Adrenal gland (tissue), 12 donors: ENCODE results near the gene NOVA2. TPM values are rescaled to one million over a fixed set of nuclear protein-coding genes. Genes with fewer than 3 reads are reported as not detected.

Experiments used
- DNase-seq, 7 donors: peaks; one replicate each; pipeline ENCODE4 v3.0.0-alpha.2; 2019 to 2020
- H3K27ac ChIP-seq, 5 donors: fragments of 200-600 bp; sonication (generic) in 4 of 5; 1 replicate in 3 of 5; 2 replicates in 2 of 5; pipeline versions ENCODE4 v1.5.1 to v1.8.0; 2016 to 2020; ENCODE audit warnings: mild to moderate bottlenecking in 1 of 5
- H3K27me3 ChIP-seq: fragments of 200-600 bp; 2 replicates; pipeline ENCODE4 v1.8.0; 2021
- H3K36me3 ChIP-seq, 2 donors: fragments of 200-600 bp; replicated peaks in 1 of 2; 1 replicate in 1 of 2; 2 replicates in 1 of 2; pipeline versions ENCODE4 v1.5.1 to v1.8.0; 2018 to 2022
- H3K4me1 ChIP-seq, 2 donors: fragments of 200-600 bp; replicated peaks in 1 of 2; 1 replicate in 1 of 2; 2 replicates in 1 of 2; pipeline versions ENCODE4 v1.5.1 to v1.8.0; 2018 to 2021
- H3K4me3 ChIP-seq, 4 donors: fragments of 200-600 bp; sonication (generic) in 3 of 4; one replicate each; pipeline ENCODE4 v1.5.1; 2016 to 2018
- H3K9me3 ChIP-seq, 3 donors: fragments of 200-600 bp; sonication (generic) in 1 of 3; replicated peaks in 1 of 3; 1 replicate in 2 of 3; 2 replicates in 1 of 3; pipeline versions ENCODE4 v1.5.1 to v1.8.0; 2016 to 2021
- POLR2A ChIP-seq, 2 donors: fragments of 450-650 bp; IDR thresholded peaks; one replicate each; pipeline ENCODE4 v1.6.1; 2017; ENCODE audit warnings: antibody characterized with exemption in 2 of 2, mild to moderate bottlenecking in 2 of 2, moderate library complexity in 1 of 2
- WGBS, 4 donors: extraction: QIAGEN DNeasy Blood & Tissue Kit in 2 of 4; methylation state at CpG; one replicate each; pipeline versions ENCODE4 v1.1.5 to v1.1.7; 2013 to 2017; 5-methylcytosine and 5-hydroxymethylcytosine counted together
- intact Hi-C, 2 donors: fragments of 100-400 bp; cut with DNase I; formaldehyde crosslinking; loops; one replicate each; pipeline versions ENCODE4 v1.14.1 to v1.15.0; 2022 to 2023
- polyA plus RNA-seq, 3 donors: library from polyadenylated mRNA; stranded (reverse); fragments of 200-250 nt in 2 of 3; fragments of 350-450 nt in 1 of 3; fragmentation: Illumina TruSeq in 1 of 3; extraction: RNeasy Lipid Tissue Mini Kit (QIAGEN cat#74804) in 1 of 3; gene quantifications; one replicate each; pipeline ENCODE4 v1.2.3, GENCODE V29; 2013 to 2014
- total RNA-seq, 9 donors: library from RNA; depleted of rRNA in 4 of 9; stranded (reverse); fragments of >200 nt in 4 of 9; fragments of 120-200 nt in 1 of 9; fragmentation: NEBNext Ultra II Directional in 1 of 9; extraction: Animal tissue kit (Norgen Biotek cat#: 25700) in 1 of 9; gene quantifications; one replicate each; pipeline versions ENCODE4 v1.1.0 to v1.2.4, GENCODE V29; 2013 to 2023
- TF ChIP-seq, protein P1 (sequence below), 6 experiments: fragments of 450-650 bp in 4 of 6; fragments of 200-600 bp in 2 of 6; sonication (generic) in 1 of 6; IDR thresholded peaks; 1 replicate in 5 of 6; 2 replicates in 1 of 6; pipeline versions ENCODE4 v1.5.1 to v1.8.0; 2016 to 2021; ENCODE audit warnings: antibody characterized with exemption in 6 of 6, mild to moderate bottlenecking in 2 of 6, moderate library complexity in 1 of 6
- donor health status: healthy with polysubstance abuse.
- donor health status: Bipolar disorder and iron deficiency.
- donor health status: DM: yes; HTN: yes; CAD: no.
- donor health status: DM: no; HTN: no; CAD: no.
- donor health status: DM: no; HTN: no; CAD: no.
- donor health status: DM: yes; HTN: yes; CAD: no.

NOVA2 gene
- total and polyA plus RNA-seq, 12 donors = 0.54 to 10.8 (median 2.4) TPM

DNA sequence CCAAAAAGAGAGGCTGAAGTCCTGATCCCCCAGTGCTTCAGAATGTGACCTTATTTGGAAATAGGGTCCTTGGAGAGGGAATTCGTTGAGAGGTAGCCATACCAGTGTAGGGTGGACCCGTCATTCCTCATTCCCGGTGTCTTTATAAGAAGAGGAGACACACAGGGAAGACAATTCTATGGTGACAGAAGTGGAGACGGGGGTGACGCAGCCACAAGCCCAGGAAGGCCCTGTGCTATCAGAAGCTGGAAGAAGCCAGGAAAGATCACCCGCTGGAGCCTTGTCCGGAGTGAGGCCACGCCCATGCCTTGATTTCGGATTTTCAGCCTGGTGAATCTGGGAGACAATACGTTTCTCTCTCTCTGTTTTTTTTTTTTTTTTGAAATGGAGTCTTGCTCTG lies 68.7 kb downstream of the NOVA2 start:
- Histone ChIP-seq H3K27me3 (no peaks in the 10 kb centered on the region), H3K9me3 (no peaks in the 10 kb centered on the region), H3K36me3 (no peaks in the 10 kb centered on the region), H3K4me1 (peaks cover 15 to 16% of the 10 kb centered on the region in 2 donors), H3K4me3 (no peak overlapping the region), H3K27ac (no peak overlapping the region)
- DNase-seq = no peak
- WGBS, 4 donors = 69 to 83% (median 73%) methylated on average over 10 of the region's 10 CpGs
- intact Hi-C loops = no loop called here
- TF ChIP-seq, protein P1, sequence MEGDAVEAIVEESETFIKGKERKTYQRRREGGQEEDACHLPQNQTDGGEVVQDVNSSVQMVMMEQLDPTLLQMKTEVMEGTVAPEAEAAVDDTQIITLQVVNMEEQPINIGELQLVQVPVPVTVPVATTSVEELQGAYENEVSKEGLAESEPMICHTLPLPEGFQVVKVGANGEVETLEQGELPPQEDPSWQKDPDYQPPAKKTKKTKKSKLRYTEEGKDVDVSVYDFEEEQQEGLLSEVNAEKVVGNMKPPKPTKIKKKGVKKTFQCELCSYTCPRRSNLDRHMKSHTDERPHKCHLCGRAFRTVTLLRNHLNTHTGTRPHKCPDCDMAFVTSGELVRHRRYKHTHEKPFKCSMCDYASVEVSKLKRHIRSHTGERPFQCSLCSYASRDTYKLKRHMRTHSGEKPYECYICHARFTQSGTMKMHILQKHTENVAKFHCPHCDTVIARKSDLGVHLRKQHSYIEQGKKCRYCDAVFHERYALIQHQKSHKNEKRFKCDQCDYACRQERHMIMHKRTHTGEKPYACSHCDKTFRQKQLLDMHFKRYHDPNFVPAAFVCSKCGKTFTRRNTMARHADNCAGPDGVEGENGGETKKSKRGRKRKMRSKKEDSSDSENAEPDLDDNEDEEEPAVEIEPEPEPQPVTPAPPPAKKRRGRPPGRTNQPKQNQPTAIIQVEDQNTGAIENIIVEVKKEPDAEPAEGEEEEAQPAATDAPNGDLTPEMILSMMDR (IDR thresholded peaks at IDR 0.05) = no peak
- no peak for TF ChIP-seq POLR2A (IDR thresholded peaks at IDR 0.05)

DNA sequence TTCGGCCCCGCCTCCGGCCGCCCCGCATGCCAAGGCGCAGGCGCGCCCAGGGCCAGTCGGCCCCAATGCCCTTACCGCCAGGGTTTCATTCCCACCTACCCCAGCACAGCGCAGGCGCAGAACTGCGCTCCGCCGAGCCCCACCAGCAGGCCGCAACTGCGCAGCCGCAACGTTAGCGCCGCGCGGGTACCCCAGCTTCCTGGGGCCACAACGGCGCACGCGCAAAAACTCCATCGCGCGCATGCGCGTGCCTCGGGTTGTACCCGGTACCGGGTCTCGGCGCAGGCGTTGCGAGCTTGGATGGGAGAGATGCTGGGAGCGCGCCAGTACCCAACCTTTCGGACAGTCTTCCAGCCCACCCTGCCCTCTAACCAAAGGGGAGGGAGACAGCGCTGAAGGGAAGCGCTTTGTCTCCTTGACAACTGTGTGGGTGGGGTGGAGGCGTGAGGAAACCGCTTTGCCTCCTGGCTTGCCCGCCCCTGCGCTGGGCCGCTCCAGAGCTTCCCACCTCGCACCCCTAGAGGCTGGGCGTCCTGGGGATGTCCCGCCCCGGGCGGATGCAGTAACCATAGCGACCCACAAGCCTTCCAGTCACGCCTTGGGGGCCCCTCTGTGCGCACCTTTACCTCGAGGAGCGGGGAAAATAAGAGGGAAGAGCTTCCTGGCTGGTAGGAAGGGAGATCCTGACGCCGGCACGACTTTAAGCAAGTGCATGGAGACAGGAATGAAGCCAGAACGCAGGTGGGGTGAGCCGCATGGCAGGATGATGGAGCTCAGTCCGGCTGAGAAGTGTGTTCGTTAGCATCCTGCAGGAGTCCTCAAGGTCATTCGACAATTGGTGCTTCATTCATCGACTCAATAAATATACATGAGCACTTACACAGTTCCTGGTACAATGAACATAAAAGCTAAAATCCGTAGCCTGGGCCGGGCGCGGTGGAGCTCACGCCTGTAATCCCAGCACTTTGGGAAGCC lies 70.7 kb downstream of the NOVA2 start:
- peak; percentile 98 to 99 (median 98) for DNase-seq
- Histone ChIP-seq H3K4me3 (peak overlapping the region in 2 of 4 donors; percentile 50 to 83), H3K36me3 (peaks cover 0 to 18% of the 10 kb centered on the region in 2 donors), H3K27me3 (no peaks in the 10 kb centered on the region), H3K4me1 (peaks cover 16 to 20% of the 10 kb centered on the region in 2 donors), H3K9me3 (no peaks in the 10 kb centered on the region), H3K27ac (peak overlapping the region in 3 of 5 donors; percentile 44 to 72 (median 71))
- 1 to 8% (median 3%) methylated on average over 6 to 73 of the region's 73 CpGs for WGBS, 4 donors
- intact Hi-C loops = no loop called here
- peak in 1 of 2 donors; percentile 58 for TF ChIP-seq POLR2A (IDR thresholded peaks at IDR 0.05)
- TF ChIP-seq, protein P1 (IDR thresholded peaks at IDR 0.05) = peak in 2 of 6 experiments; percentile 11 to 29

DNA sequence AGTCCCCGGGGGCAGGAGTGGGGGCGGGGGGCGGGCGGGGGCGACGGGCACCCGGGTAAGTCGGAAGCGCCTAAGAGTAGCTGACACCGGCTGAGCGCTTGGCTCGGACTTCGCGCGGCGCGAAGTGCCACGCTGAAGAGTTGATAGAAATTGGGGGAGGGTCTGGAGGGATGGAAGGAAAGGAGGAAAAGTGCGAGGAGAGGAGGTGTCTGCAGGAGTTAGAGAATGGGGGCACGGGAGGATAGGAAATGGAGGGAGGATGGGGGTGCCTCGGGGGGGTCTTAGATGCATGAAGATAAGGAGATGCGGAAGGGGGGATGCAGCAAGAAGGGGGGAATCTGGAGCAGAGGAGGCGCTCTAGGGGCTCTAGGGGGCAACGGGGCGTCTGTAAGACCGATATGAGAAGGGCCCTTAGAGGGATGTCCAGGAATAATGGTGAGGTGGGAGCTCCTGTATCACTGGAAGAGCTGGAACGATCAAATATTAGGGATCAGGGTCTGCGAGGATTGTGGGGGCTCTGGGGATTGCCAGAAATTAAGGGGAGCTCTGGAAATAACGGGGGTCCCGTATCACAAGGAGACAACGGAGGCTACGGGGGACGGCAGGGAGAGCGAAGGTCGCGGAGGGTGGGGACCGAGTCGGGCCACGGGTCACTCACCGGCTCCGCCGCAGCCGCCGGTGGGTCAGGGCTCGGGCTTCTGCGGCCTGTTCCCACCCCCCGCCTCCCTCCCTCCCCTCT lies 71.6 kb downstream of the NOVA2 start, which contains the start of gene MYPOP:
Gene MYPOP (minus strand): TSS at position 702 of the 739 bp plus-strand sequence. CDS start 840 bp downstream, outside the sequence.
- DNase-seq = no peak
- 1 to 2% (median 1%) methylated on average over 26 to 47 of the region's 47 CpGs for WGBS, 4 donors
- peak within 1 kb of the TSS in 4 of 5 donors; percentile 44 to 75 (median 65) for H3K27ac ChIP-seq
- TF ChIP-seq, protein P1 (IDR thresholded peaks at IDR 0.05) = no peak
- TF ChIP-seq POLR2A (IDR thresholded peaks at IDR 0.05) = no peak
- H3K4me3 ChIP-seq = peak within 1 kb of the TSS in 3 of 4 donors; percentile 29 to 83 (median 50)
- intact Hi-C loops = no loop called here
- H3K9me3 ChIP-seq = no peaks in the 10 kb centered on the region
- H3K36me3 ChIP-seq = peaks cover 0 to 20% of the 10 kb centered on the region in 2 donors
- H3K4me1 ChIP-seq = peaks cover 16 to 20% of the 10 kb centered on the region in 2 donors
- no peaks in the 10 kb centered on the region for H3K27me3 ChIP-seq
